HG02981 (cell line): ENCODE measurements around the gene PAPSS2.

Experiments used
- ATAC-seq: cut with Tn5 transposase; IDR thresholded peaks from one replicate; pipeline ENCODE4 v1.9.1; 2021; ENCODE audit warnings: mild to moderate bottlenecking, moderate library complexity; ENCODE audit not compliant: unreplicated experiment

Gene PAPSS2

DNA sequence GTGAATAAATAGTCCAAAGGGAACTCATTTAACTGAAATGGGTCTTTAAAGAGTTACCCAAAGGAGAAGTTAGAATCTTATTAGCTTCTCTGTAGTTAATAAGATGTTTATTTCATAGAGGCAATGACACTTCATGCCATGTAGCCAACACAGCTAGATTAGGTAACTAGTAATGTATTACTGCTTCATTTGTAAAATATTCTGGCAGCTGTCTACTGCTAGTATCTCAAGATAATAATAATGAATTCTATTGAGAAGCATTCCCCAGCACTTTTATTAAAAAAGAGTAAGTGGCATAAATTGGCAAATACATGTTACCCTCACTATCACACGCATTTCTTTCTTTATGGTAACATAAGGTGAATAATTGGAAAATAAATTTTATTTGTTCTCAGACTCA is 10.1 kb downstream of the PAPSS2 start:
- ATAC-seq = no peak

- no peak for ATAC-seq
Observed at GRCh38 chr10:87670586-87670985, 10.9 kb downstream of the PAPSS2 start.

DNA sequence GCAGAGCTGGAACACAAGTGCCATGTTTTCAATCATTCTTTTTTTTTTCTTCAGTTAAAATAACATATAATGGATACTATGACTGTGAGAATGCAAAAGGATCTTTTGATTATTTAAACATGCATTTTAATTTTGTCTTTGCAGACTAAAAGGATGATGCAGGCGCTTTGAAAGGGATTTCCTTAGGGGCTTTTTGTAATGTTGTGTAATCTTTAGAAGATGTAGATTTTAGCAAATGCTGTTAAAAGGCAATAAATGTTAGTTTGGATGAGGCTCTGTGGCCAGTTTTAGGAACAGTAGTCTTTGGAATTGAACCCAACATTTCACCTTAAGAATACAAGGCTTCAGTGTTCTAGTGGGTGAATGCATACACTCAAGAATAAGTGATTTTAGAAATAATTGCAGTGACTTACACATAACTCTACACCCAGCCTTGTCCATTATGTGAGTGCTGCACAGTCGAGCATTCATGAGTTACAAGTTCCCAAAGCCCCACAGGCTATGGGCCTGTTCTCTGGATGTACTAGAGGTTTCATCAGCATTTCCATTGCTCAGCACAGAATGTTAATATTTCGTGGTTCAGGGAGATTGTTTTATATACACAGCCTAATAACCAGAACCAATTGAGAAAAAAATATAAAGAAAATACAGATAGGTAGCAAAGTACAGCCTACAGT is 11.6 kb downstream of the PAPSS2 start:
- ATAC-seq = no peak

- ATAC-seq = no peak
Observed at GRCh38 chr10:87672551-87672950, 12.9 kb downstream of the PAPSS2 start.

DNA sequence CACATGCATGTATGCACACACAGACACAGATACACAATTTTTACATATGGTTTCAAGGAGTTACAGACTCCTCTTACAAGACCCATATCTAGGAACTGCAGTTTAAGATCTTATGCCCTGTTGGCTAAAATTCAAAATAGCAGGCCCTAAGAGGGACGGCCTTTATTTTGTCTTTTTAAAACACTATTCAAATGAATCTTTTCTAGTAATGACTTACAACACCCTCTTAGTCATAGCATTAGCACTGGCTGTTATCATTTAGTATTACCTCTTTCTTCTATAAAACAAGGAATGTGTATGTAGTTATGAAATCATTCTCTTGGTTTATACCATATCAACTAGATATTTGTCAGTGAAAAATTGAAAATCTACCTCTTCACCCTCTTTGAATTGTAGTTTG is 15.3 kb downstream of the PAPSS2 start:
- no peak for ATAC-seq

GRCh38 chr10:87675396-87676376 is 16.0 kb downstream of the PAPSS2 start:
- no peak for ATAC-seq

DNA sequence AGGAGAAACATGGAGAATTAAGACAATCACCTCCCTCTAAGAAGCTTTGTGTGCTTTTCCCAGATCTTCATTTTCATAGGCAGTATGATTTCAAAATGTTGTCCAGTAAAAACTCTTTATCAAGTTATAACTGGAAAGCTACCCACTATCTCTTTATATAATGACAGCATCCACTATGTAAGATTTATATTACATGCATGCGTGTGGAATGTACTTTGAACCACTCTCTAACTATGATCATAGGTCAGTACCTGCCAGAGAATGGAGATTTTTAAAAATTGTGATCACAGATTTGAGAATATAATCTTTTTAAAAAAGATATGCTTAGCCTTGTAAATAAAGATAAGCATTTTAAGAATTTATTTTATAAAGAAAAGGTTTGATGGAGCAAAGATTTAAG is 17.9 kb downstream of the PAPSS2 start:
- ATAC-seq = no peak

DNA sequence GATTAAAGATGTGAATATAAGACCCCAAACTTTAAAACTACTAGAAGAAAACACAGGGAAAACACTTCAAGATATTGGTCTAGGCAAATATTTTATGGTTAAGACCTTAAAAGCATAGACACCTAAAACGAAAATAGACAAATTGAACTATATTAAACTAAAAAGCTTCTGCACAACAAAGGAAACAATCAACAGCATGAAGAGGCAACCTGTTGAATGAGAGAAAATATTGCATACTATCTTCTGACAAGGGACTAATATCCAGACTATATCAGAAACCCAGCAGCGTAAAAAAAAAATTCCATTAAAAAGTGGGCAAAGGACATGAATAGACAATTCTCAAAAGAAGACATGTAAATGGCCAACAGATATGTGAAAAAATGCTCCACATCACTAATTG is 18.6 kb downstream of the PAPSS2 start:
- ATAC-seq = no peak

DNA sequence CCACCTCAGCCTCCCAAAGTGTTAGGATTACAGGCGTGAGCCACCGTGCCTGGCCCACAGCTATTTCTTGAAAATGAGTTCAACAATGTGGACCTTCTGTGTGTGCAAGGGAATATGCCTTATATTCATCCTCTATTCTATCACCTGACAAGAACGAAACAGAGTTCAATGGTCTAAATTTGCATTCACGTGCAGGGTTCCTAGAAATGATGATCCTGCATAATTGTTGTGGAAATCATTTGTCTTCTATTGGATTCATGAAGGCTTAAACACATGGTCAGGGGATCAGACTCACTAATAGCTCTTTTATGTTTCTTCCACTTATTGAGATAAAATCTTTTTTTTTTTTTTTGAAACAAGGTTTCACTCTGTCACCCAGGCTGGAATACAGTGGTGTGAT is 23.7 kb downstream of the PAPSS2 start:
- no peak for ATAC-seq

- no peak for ATAC-seq
Observed at GRCh38 chr10:87684001-87684638, 24.4 kb downstream of the PAPSS2 start.

- no peak for ATAC-seq
Observed at GRCh38 chr10:87685832-87686574, 26.3 kb downstream of the PAPSS2 start.

- no peak for ATAC-seq
Observed at GRCh38 chr10:87691506-87692070, 31.9 kb downstream of the PAPSS2 start.

DNA sequence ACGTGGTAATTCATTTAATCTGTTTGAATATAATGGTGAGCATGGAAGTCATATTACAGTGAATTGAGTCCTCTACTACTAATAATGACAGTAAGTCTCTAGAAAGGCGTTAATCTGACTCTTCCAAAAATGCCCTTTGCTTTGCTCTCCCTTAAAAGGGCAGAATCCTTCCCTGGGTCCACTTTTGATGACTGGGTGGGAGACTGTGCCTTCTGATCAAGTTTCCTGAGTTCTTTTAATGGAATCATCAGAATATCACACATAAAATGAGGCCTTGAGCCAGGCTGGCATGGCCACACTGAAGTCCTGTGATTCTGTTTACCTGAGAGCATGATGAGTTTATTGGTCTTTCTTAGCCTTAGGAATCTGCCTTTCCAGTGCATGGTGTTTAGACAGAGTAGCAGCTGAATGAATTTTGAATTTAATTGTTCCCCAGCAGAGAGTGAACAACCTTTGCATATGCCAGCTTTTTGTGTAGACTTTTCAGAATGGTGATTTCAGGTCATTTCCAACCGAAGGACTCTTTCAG is 33.3 kb downstream of the PAPSS2 start:
- ATAC-seq = no peak

GRCh38 chr10:87694011-87694794 is 34.5 kb downstream of the PAPSS2 start:
- ATAC-seq = no peak

- no peak for ATAC-seq
Observed at GRCh38 chr10:87695074-87695473, 35.4 kb downstream of the PAPSS2 start.

DNA sequence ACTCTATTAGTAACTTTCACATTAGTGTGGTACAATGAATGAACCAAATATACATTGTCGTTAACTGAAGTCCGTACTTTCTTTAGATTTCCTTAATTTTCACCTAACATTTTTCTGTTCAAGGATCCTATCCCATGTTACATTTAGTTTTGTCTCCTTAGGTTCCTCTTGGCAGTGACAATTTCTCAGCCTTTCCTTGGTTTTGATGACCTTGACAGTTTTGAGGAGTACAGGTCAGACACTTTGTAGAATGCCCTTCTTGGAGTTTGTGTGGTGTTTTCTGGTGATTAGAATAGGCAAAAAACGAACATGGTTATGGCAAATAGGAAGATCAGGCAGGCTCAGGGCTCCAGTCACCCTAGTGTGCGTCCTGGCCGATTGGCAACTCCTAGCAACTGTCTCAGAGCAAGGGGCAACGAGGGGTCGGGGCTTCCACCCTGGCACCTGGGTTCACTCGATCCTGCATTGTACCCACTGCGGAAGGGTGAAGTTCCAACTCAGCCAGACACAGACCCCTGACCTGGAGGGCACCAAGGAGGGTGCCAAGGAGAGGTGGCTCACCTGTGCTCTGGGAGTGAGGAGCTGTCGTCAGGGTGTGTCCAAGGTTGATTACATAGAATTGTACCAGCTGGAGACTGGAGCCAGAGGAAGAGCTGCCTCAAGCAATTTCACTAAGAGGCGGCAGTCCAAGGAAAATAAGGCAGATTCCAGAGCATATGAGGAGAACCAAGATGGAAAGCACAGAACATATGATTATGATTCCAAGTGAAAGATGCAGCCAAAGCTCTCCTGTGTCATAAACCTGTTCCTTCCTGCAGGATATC is 37.5 kb downstream of the PAPSS2 start:
- no peak for ATAC-seq

GRCh38 chr10:87700031-87700796 is 40.5 kb downstream of the PAPSS2 start:
- ATAC-seq = no peak
